Thymus (tissue), 11 donors: ENCODE data around the gene NAGS. TPM values are rescaled to one million over a fixed set of nuclear protein-coding genes. Genes with fewer than 3 reads are reported as not detected.

ENCODE experiments used
- DNase-seq, 9 donors: peaks; one replicate each; pipeline ENCODE4 v3.0.0-alpha.2; 2013; ENCODE audit warnings: low spot score in 9 of 9, low read depth in 6 of 9, missing footprints in 1 of 9
- H3K27ac ChIP-seq, 2 donors: one replicate each; pipeline ENCODE4 v1.5.1; 2013; ENCODE audit warnings: control low read depth in 1 of 2, low read depth in 1 of 2, low read length in 1 of 2, mild to moderate bottlenecking in 1 of 2, moderate library complexity in 1 of 2
- H3K27me3 ChIP-seq, 2 donors: one replicate each; pipeline ENCODE4 v1.5.1; 2013; ENCODE audit warnings: low read length in 1 of 2; ENCODE audit not compliant: control insufficient read depth in 2 of 2, insufficient read depth in 1 of 2
- H3K36me3 ChIP-seq, 2 donors: one replicate each; pipeline ENCODE4 v1.5.1; 2013; ENCODE audit warnings: low read length in 1 of 2, mild to moderate bottlenecking in 1 of 2, moderate library complexity in 1 of 2; ENCODE audit not compliant: control insufficient read depth in 2 of 2, insufficient read depth in 2 of 2
- H3K4me1 ChIP-seq, 2 donors: one replicate each; pipeline ENCODE4 v1.5.1; 2013; ENCODE audit warnings: low read length in 2 of 2; ENCODE audit not compliant: control insufficient read depth in 2 of 2, insufficient read depth in 2 of 2
- H3K4me3 ChIP-seq, 2 donors: one replicate each; pipeline ENCODE4 v1.5.1; 2013; ENCODE audit warnings: low read length in 2 of 2, control low read depth in 1 of 2, mild to moderate bottlenecking in 1 of 2
- H3K9me3 ChIP-seq, 2 donors: one replicate each; pipeline ENCODE4 v1.5.1; 2013; ENCODE audit warnings: low read length in 1 of 2, mild to moderate bottlenecking in 1 of 2; ENCODE audit not compliant: control insufficient read depth in 2 of 2, insufficient read depth in 1 of 2
- WGBS: extraction: QIAGEN DNeasy Blood & Tissue Kit; methylation state at CpG from one replicate; pipeline ENCODE4 v1.1.7; 2013; 5-methylcytosine and 5-hydroxymethylcytosine counted together
- polyA plus RNA-seq: library from polyadenylated mRNA; stranded (reverse); fragments of 200-250 nt; gene quantifications from one replicate; pipeline ENCODE4 v1.2.3, GENCODE V29; 2013
- total RNA-seq: library from RNA; stranded (reverse); fragments of 120-200 nt; gene quantifications from one replicate; pipeline ENCODE4 v1.2.4, GENCODE V29; 2013
- donor health status: healthy.

The NAGS gene
- total and polyA plus RNA-seq, 2 donors, result 1.3 to 1.6 TPM

- peaks cover 10 to 24% of the 10 kb centered on the region in 2 donors for H3K4me1 ChIP-seq
- H3K9me3 ChIP-seq, result peaks cover 0 to 5% of the 10 kb centered on the region in 2 donors
- H3K27ac ChIP-seq, result no peak overlapping the region
- H3K4me3 ChIP-seq, result no peak overlapping the region
- 87% methylated on average over 9 of the region's 9 CpGs for WGBS
- H3K27me3 ChIP-seq, result peaks cover 46 to 91% of the 10 kb centered on the region in 2 donors
- no peaks in the 10 kb centered on the region for H3K36me3 ChIP-seq
- no peak for DNase-seq
Measured at GRCh38 chr17:44002141-44002848, 2.1 kb upstream of the NAGS start.

- no peak for DNase-seq
- H3K27ac ChIP-seq, result no peak overlapping the region
- no peaks in the 10 kb centered on the region for H3K36me3 ChIP-seq
- 4% methylated on average over 71 of the region's 71 CpGs for WGBS
- peak overlapping the region in 1 of 2 donors; percentile 20 for H3K4me3 ChIP-seq
- H3K4me1 ChIP-seq, result peaks cover 18 to 39% of the 10 kb centered on the region in 2 donors
- peaks cover 0 to 5% of the 10 kb centered on the region in 2 donors for H3K9me3 ChIP-seq
- H3K27me3 ChIP-seq, result peaks cover 50 to 87% of the 10 kb centered on the region in 2 donors
Measured at GRCh38 chr17:44004761-44005526, 522 bp downstream of the NAGS start.

GRCh38 chr17:44005527-44006271 lies 1.3 kb downstream of the NAGS start:
- Histone ChIP-seq H3K9me3 (peaks cover 0 to 5% of the 10 kb centered on the region in 2 donors), H3K27me3 (peaks cover 50 to 80% of the 10 kb centered on the region in 2 donors), H3K27ac (no peak overlapping the region), H3K4me1 (peaks cover 18 to 39% of the 10 kb centered on the region in 2 donors), H3K36me3 (peaks cover 0 to 5% of the 10 kb centered on the region in 2 donors), H3K4me3 (peak overlapping the region in 1 of 2 donors; percentile 45)
- 5% methylated on average over 59 of the region's 59 CpGs for WGBS
- DNase-seq, result no peak

GRCh38 chr17:44006272-44006597 lies 1.8 kb downstream of the NAGS start:
- 3% methylated on average over 21 of the region's 21 CpGs for WGBS
- Histone ChIP-seq H3K27me3 (peaks cover 50 to 75% of the 10 kb centered on the region in 2 donors), H3K4me1 (peaks cover 18 to 39% of the 10 kb centered on the region in 2 donors), H3K9me3 (peaks cover 0 to 5% of the 10 kb centered on the region in 2 donors), H3K27ac (peak overlapping the region in 1 of 2 donors; percentile 43), H3K36me3 (peaks cover 1 to 9% of the 10 kb centered on the region in 2 donors), H3K4me3 (peak overlapping the region; percentile 27 to 45)
- DNase-seq, result no peak

GRCh38 chr17:44006598-44007345 lies 2.4 kb downstream of the NAGS start:
- Histone ChIP-seq H3K36me3 (peaks cover 4 to 13% of the 10 kb centered on the region in 2 donors), H3K27ac (peak overlapping the region in 1 of 2 donors; percentile 43), H3K4me1 (peaks cover 18 to 39% of the 10 kb centered on the region in 2 donors), H3K4me3 (peak overlapping the region; percentile 38 to 45), H3K27me3 (peaks cover 50 to 69% of the 10 kb centered on the region in 2 donors), H3K9me3 (peaks cover 0 to 5% of the 10 kb centered on the region in 2 donors)
- under 1% methylated on average over 40 of the region's 40 CpGs for WGBS
- peak; percentile 62 to 92 (median 84) for DNase-seq

GRCh38 chr17:44007346-44008204 lies 3.2 kb downstream of the NAGS start:
- Histone ChIP-seq H3K27ac (no peak overlapping the region), H3K9me3 (peaks cover 0 to 5% of the 10 kb centered on the region in 2 donors), H3K4me1 (peaks cover 18 to 39% of the 10 kb centered on the region in 2 donors), H3K4me3 (peak overlapping the region; percentile 38 to 45), H3K36me3 (peaks cover 4 to 17% of the 10 kb centered on the region in 2 donors), H3K27me3 (peaks cover 43 to 61% of the 10 kb centered on the region in 2 donors)
- WGBS, result 7% methylated on average over 37 of the region's 37 CpGs
- DNase-seq, result no peak

GRCh38 chr17:44008205-44008909 lies 3.9 kb downstream of the NAGS start:
- no peak for DNase-seq
- peaks cover 0 to 5% of the 10 kb centered on the region in 2 donors for H3K9me3 ChIP-seq
- H3K4me1 ChIP-seq, result peaks cover 18 to 39% of the 10 kb centered on the region in 2 donors
- peaks cover 37 to 53% of the 10 kb centered on the region in 2 donors for H3K27me3 ChIP-seq
- WGBS, result 77% methylated on average over 6 of the region's 6 CpGs
- peaks cover 4 to 17% of the 10 kb centered on the region in 2 donors for H3K36me3 ChIP-seq
- H3K4me3 ChIP-seq, result no peak overlapping the region
- no peak overlapping the region for H3K27ac ChIP-seq
